RWPE2 (cell line): ENCODE results near the gene SLC25A48.

Experiments
- ATAC-seq: fragments of 200-7000 bp; cut with Tn5 transposase; 3 replicates; pipeline ENCODE4 v1.9.1; 2021; ENCODE audit warnings: low read depth
- DNase-seq: peaks from one replicate; pipeline ENCODE4 v3.0.0-alpha.2; 2020; ENCODE audit warnings: low spot score
- H3K27ac ChIP-seq: fragments of 450-650 bp; 2 replicates; pipeline ENCODE4 v1.5.1; 2017; ENCODE audit warnings: mild to moderate bottlenecking; ENCODE audit not compliant: poor library complexity, severe bottlenecking
- H3K27me3 ChIP-seq: fragments of 250-450 bp; sonication (Bioruptor Pico); 2 replicates; pipeline ENCODE4 v1.5.1; 2021; ENCODE audit warnings: mild to moderate bottlenecking, moderate library complexity; ENCODE audit not compliant: insufficient read depth, poor library complexity, severe bottlenecking
- H3K36me3 ChIP-seq: fragments of 250-450 bp; sonication (Bioruptor Pico); 2 replicates; pipeline ENCODE4 v1.5.1; 2020; ENCODE audit warnings: low read depth, mild to moderate bottlenecking, moderate library complexity
- H3K4me1 ChIP-seq: fragments of 250-450 bp; sonication (Bioruptor Pico); 2 replicates; pipeline ENCODE4 v1.5.1; 2021; ENCODE audit warnings: mild to moderate bottlenecking, moderate library complexity; ENCODE audit not compliant: insufficient read depth, poor library complexity, severe bottlenecking
- H3K4me3 ChIP-seq: fragments of 250-450 bp; sonication (Bioruptor Pico); 2 replicates; pipeline ENCODE4 v1.5.1; 2021; ENCODE audit warnings: mild to moderate bottlenecking, moderate library complexity; ENCODE audit not compliant: severe bottlenecking
- H3K9me3 ChIP-seq: fragments of 250-450 bp; sonication (Bioruptor Pico); 2 replicates; pipeline ENCODE4 v1.5.1; 2021; ENCODE audit warnings: mild to moderate bottlenecking, moderate library complexity; ENCODE audit not compliant: severe bottlenecking
- TF ChIP-seq, protein P1 (sequence below): fragments of 450-650 bp; IDR thresholded peaks from one replicate; pipeline ENCODE4 v1.5.1; 2017; ENCODE audit warnings: mild to moderate bottlenecking, moderate library complexity; ENCODE audit not compliant: poor library complexity, severe bottlenecking

The SLC25A48 gene

GRCh38 chr5:135894789-135895188, 60.3 kb downstream of the SLC25A48 start:
- DNase-seq = no peak
- no peak overlapping the region for H3K4me3 ChIP-seq
- peaks cover 8% of the 10 kb centered on the region for H3K27me3 ChIP-seq
- no peak overlapping the region for H3K27ac ChIP-seq
- H3K9me3 ChIP-seq = no peaks in the 10 kb centered on the region
- no peaks in the 10 kb centered on the region for H3K36me3 ChIP-seq
- H3K4me1 ChIP-seq = no peaks in the 10 kb centered on the region
- no peak for ATAC-seq
- TF ChIP-seq, protein P1, sequence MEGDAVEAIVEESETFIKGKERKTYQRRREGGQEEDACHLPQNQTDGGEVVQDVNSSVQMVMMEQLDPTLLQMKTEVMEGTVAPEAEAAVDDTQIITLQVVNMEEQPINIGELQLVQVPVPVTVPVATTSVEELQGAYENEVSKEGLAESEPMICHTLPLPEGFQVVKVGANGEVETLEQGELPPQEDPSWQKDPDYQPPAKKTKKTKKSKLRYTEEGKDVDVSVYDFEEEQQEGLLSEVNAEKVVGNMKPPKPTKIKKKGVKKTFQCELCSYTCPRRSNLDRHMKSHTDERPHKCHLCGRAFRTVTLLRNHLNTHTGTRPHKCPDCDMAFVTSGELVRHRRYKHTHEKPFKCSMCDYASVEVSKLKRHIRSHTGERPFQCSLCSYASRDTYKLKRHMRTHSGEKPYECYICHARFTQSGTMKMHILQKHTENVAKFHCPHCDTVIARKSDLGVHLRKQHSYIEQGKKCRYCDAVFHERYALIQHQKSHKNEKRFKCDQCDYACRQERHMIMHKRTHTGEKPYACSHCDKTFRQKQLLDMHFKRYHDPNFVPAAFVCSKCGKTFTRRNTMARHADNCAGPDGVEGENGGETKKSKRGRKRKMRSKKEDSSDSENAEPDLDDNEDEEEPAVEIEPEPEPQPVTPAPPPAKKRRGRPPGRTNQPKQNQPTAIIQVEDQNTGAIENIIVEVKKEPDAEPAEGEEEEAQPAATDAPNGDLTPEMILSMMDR = no peak

- Histone ChIP-seq H3K9me3 (no peaks in the 10 kb centered on the region), H3K27me3 (peaks cover 8% of the 10 kb centered on the region), H3K4me3 (no peak within 1 kb of the TSS), H3K36me3 (no peaks in the 10 kb centered on the region), H3K4me1 (no peaks in the 10 kb centered on the region), H3K27ac (no peak within 1 kb of the TSS)
- DNase-seq (no peak), ATAC-seq (no peak)
- TF ChIP-seq, protein P1 = no peak
Observed at GRCh38 chr5:135895474-135896006, 61.1 kb downstream of the SLC25A48 start, which contains the start of gene IL9. TSS of gene IL9 (minus strand) at chr5:135895841. CDS start at chr5:135895816, 25 bp downstream.

- no peaks in the 10 kb centered on the region for H3K4me1 ChIP-seq
- ATAC-seq = no peak
- H3K9me3 ChIP-seq = no peaks in the 10 kb centered on the region
- TF ChIP-seq, protein P1 = no peak
- no peak overlapping the region for H3K27ac ChIP-seq
- DNase-seq = no peak
- peaks cover 17% of the 10 kb centered on the region for H3K27me3 ChIP-seq
- no peak overlapping the region for H3K4me3 ChIP-seq
- no peaks in the 10 kb centered on the region for H3K36me3 ChIP-seq
Observed at GRCh38 chr5:135898651-135899050, 64.2 kb downstream of the SLC25A48 start.

- no peaks in the 10 kb centered on the region for H3K9me3 ChIP-seq
- H3K27ac ChIP-seq = no peak overlapping the region
- DNase-seq (no peak), ATAC-seq (no peak)
- H3K27me3 ChIP-seq = peaks cover 17% of the 10 kb centered on the region
- TF ChIP-seq, protein P1 = no peak
- no peak overlapping the region for H3K4me3 ChIP-seq
- no peaks in the 10 kb centered on the region for H3K36me3 ChIP-seq
- H3K4me1 ChIP-seq = no peaks in the 10 kb centered on the region
Observed at GRCh38 chr5:135900276-135900675, 65.8 kb downstream of the SLC25A48 start.

DNA sequence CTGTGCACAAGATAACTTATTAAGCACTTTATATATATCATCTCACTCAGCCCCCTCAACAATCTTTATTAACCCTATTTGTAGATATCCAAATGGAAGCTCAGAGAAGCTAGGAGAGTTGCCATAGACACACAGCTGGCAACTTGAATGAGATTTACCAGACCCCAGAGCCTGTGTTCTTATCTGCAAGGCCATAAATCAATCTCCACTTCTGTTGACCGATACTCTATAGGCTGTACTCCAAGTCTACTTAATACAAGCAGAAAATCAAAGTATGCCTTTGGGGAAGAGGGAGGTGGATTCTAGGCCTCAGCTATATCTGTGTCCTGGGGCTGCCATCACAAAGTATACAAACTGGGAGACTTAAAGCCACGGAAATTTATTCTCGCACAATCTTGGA, 67.2 kb downstream of the SLC25A48 start:
- ATAC-seq (no peak), DNase-seq (no peak)
- Histone ChIP-seq H3K27me3 (peaks cover 19% of the 10 kb centered on the region), H3K27ac (no peak overlapping the region), H3K36me3 (no peaks in the 10 kb centered on the region), H3K4me3 (no peak overlapping the region), H3K9me3 (no peaks in the 10 kb centered on the region), H3K4me1 (no peaks in the 10 kb centered on the region)
- TF ChIP-seq, protein P1 = no peak
